Islet precursor cell (in vitro differentiated cells): ENCODE measurements around the gene SLC2A5.

Experiments used
- DNase-seq: peaks from one replicate; pipeline ENCODE4 v3.0.0-alpha.2; 2018

SLC2A5 gene

GRCh38 chr1:9061252-9061960 is 8.0 kb downstream of the SLC2A5 start:
- DNase-seq: no peak

DNA sequence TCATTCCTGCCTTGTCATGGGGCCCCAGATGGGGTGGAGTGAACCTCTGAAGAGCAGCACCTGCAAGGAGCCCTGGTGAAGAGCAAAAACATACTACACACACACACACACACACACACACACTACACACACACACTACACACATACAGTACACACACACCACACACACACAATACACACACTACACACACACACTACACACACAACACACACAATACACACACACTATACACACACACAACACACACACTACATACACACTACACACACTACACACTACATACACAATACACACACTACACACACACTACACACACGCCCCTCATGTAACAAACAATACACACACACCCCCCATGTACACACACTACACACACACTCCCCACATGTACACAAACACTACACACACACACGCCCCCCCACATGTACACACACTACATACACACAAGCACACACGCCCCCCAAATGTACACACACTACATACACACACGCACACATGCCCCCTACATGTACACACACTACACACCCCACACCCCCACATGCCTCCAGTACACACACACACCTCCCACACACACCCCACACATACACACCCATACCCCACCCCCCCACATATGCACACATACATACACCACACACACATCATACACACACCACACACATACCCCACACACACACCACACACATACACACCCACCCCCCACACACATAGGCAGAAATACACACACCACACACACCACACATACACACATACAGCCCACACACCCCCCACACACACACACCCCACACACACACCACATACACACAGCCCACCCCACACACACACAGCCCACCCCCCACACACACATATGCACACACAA is 9.3 kb downstream of the SLC2A5 start:
- no peak for DNase-seq

- DNase-seq: no peak
Observed at GRCh38 chr1:9058465-9058864, 11.0 kb downstream of the SLC2A5 start.

DNA sequence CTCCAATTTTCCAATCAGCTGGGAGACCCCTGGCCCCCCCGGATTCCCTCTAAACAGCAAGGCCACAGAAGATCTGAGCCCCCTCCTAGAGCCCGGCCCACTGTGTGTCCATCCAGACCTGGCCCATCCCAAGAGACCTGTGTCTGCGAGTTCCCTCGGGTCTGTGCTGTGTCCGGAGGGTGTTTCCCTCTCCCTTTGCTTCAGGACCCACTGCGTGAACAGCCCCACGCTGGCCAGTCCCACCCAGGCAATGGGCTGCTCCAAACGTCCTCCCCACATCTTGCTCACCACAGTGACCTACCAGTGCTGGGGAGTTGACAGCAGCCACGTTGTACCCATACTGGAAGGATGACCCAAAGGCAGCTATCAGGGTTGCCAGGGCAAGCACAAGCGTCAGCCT is 11.6 kb downstream of the SLC2A5 start:
- no peak for DNase-seq

GRCh38 chr1:9052272-9053049 is 17.0 kb downstream of the SLC2A5 start:
- no peak for DNase-seq

DNA sequence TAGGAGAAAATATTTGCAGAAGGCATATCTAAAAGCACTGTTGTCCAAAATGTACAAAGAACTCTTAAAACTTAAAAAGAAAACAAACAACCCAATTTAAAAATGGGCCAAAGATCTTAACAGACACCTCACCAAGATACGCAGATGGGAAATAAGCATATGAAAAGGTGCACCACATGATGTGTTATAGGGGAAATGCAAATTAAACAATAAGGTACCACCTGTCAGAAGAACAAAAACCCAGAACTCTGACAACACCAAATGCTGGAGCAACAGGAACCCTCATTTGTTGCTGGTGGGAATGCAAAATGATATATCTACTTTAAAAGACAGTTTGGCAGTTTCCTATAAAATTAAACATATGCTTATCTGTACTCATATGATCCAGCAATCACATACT is 18.1 kb downstream of the SLC2A5 start:
- DNase-seq: no peak

GRCh38 chr1:9050803-9051202 is 18.6 kb downstream of the SLC2A5 start:
- DNase-seq: no peak

GRCh38 chr1:9048551-9048950 is 20.9 kb downstream of the SLC2A5 start:
- no peak for DNase-seq

DNA sequence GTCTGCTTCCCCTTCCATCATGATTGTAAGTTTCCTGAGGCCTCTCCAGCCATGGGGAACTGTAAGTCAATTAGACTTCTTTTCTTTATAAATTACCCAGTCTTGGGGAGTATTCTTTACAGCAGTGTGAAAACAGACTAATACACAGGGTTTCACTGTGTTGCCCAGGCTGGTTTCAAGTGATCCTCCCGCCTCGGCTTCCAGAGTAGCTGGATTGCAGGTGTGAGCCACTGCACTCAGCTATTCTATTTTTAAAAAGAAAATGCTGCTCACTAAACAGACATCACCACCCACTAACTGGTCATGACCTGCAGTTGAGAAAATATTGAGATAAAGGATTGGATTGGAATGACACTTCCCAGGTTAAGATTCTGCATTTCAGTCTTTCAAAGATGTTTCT is 22.4 kb downstream of the SLC2A5 start:
- DNase-seq: no peak

DNA sequence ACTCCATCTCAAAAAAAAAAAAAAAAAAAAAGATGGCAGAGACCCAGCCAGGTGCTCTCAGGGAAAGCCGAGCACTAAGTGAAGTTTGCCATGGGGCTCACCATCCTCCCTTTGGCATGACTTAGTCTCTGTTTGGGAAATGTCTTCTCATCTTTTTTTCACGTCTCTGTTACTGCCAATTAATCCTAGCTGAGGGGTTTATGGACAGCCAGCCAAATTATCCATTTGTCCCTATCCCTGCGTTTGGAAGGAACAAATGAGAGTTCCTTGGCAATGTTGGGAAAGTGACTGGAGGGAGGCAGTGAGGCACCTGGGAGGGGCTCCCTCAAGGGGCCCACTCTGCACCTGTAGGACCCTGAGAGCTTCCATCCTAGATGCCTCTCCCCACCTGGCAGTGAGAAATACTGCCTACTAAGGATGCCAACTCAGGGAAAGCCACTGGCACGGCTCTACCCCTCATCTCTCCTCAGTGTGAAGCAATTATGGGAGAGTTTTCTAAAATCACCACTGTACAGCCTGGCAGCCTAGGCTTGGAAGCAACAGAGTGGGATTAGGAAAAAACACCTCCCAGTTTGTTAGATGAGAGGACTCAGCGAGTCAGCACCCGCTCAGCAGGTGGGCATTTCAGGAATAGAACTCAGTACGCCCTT is 23.4 kb downstream of the SLC2A5 start:
- no peak for DNase-seq

DNA sequence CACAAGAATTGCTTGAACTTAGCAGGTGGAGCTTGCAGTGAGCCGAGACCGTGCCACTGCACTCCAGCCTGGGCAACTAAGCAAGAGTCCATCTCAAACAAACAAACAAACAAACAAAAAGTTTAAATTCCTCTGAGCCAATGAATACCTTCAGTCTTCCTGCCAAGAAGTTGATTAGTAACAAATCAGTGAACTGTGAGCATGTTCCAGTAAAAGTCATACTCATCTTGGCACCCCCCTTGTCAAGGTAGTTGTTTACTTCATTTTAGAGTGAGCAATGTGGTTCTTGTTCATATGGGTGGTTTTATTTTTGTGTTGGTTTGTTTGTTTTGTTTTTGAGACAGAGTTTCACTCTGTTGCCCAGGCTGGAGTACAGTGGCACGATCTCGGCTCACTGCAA is 25.2 kb downstream of the SLC2A5 start:
- no peak for DNase-seq

DNA sequence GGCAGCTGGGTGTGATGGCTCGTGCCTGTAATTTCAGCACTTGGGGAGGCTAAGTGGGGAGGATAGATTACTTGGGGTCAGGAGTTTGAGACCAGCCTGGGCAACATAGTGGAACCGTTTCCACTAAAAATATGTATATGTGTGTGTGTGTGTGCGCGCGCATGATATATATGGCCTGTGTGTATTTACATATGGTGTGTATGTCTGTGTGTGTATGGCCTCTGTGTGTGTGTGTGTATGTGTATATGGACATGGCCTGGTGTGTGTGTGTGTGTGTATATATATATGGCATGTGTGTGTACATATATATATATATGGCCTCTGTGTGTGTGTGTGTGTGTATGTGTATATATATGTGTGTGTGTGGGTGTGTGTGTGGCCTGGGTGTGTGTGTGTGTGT is 27.2 kb downstream of the SLC2A5 start:
- DNase-seq: no peak

DNA sequence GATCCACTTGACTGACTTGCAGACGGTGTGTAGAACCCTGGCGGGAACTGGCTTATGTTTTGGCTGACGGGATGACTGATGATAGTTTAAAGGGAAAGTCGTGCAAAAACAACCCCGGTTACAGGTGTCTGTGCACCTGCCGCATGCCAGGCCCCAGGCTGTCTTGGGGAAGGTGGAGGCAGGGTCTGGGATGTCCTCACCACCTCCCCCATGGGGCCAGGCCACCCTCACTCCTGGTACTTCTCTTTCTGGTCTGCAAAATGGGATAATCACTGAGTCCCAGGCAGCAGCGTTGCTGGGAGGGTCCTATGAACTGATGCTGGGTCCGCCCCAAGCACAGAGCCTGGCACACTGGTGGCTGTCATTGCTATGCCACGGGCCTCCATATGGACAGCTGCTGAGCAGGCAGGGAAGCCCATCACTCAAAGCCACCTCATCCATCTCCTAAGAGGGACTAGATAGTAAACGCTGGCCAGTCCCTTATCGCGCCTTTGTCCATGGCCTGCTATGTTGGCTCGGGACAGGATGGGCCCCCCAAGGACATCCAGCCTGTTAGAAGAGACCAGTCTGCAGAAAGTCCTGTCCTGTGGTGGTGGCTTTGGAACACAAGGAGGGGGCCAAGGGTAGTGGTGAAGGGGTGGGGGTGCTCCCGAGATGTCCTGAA is 28.2 kb downstream of the SLC2A5 start:
- no peak for DNase-seq

- no peak for DNase-seq
Observed at GRCh38 chr1:9040659-9041030, 28.8 kb downstream of the SLC2A5 start.

- DNase-seq: no peak
Observed at GRCh38 chr1:9039761-9040658, 29.4 kb downstream of the SLC2A5 start.

- no peak for DNase-seq
Observed at GRCh38 chr1:9038881-9039760, 30.3 kb downstream of the SLC2A5 start.

DNA sequence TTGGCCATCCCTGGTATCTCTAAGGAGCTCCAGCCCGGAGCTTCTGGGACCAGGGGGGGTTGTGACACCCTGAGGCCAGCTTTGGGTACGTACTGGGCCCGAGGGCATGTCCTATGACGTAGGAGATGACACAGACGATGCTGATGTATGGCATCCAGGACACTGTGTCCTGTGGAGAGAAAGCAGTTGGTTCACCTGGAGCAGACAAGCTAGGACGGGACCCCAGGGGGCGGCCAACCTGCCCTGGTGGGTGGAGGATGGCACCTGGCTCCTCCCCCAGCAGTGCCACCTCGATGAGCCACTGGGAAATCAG is 31.1 kb downstream of the SLC2A5 start:
- DNase-seq: no peak

DNA sequence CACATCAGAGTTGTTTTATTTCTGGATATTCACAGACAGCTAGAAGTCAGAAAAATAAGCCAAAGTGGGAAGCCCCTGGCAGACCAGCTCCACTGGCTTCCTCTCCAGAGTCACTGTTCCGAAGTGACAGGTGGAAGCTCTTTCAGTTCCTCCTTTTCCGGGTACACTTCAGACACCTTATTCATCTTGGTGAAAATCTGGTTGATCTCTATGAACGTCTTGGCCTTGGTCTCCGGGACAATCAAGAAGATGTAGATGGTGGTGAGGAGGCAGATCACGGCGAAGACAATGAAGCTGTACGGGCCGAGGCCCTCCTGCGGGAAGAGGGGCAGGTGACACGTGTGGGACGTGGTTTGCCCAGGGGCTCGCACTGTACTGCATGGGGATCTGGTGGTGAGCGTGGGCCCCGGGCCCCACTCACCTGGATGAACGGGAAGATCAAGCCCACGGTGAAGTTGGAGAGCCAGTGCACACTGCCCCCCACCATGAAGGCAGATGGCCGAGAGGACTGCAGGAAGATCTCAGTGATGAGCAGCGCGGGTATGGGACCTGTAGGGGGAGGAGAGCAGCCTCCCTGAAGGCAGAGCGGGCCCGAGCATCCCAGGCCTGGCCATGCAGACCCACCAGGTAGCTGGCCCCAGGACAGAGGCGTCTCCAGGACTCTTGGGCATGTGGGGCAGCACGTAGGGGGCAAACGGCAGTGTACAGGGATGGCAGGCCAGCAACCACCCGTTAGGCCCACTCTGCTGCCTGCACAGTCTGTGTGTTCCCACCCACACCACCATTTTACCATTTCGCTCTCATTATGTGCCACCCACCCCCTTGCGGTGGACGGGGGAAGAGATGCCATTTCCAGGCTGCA is 31.7 kb downstream of the SLC2A5 start:
- DNase-seq: no peak

GRCh38 chr1:9035226-9035625 is 34.2 kb downstream of the SLC2A5 start:
- no peak for DNase-seq

DNA sequence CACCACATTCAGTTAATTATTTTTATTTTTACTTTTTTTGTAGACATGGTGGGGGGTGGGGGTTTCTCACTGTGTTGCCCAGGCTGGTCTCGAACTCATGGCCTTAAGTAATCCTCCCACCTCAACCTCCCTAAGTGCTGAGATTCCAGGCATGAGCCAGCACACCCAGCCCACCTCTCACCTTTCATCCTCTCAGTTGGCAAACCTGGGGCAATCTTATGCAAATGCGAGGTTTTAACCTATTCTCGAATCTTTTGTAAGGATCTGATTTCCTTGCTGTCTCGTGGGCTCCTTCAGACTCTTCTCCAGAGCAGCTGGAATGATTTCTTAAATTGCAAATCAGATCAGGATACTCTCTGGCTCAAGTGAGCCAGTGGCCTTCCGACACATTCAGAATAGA is 36.1 kb downstream of the SLC2A5 start:
- no peak for DNase-seq
